Gastroesophageal sphincter (tissue), 3 donors: ENCODE results near the gene FGGY.

Experiments used
- CTCF ChIP-seq, 4 experiments: fragments of 200-600 bp in 2 of 4; fragments of 450-650 bp in 2 of 4; sonication (generic) in 1 of 4; IDR thresholded peaks; one replicate each; pipeline ENCODE4 v1.5.1; 2017 to 2019; ENCODE audit warnings: antibody characterized with exemption in 4 of 4, mild to moderate bottlenecking in 2 of 4, moderate library complexity in 2 of 4
- POLR2A ChIP-seq, 2 donors: fragments of 450-650 bp; IDR thresholded peaks; one replicate each; pipeline ENCODE4 v1.6.1; 2017; ENCODE audit warnings: antibody characterized with exemption in 2 of 2, mild to moderate bottlenecking in 2 of 2, moderate library complexity in 1 of 2
- POLR2AphosphoS5 ChIP-seq: sonication (generic); formaldehyde crosslinking; IDR thresholded peaks from one replicate; pipeline ENCODE4 v1.6.1; 2017; ENCODE audit warnings: antibody characterized with exemption

GRCh38 chr1:59779949-59780348, 483.1 kb downstream of the FGGY start:
- TF ChIP-seq CTCF (IDR thresholded peaks at IDR 0.05) (no peak), POLR2A (IDR thresholded peaks at IDR 0.05) (no peak), POLR2AphosphoS5 (no peak)
